Mesodermal cell (in vitro differentiated cells): Measurements from ENCODE around the gene ZNF778.

Source experiments
- H3K27ac ChIP-seq: 2 replicates; pipeline ENCODE4 v1.7.0; 2013; ENCODE audit warnings: mild to moderate bottlenecking, low read depth, low read length, moderate library complexity; ENCODE audit not compliant: severe bottlenecking
- H3K36me3 ChIP-seq: 2 replicates; pipeline ENCODE4 v1.7.1; 2013; ENCODE audit warnings: mild to moderate bottlenecking, low read length, moderate library complexity; ENCODE audit not compliant: control insufficient read depth, insufficient read depth
- H3K4me1 ChIP-seq: one replicate; pipeline ENCODE4 v1.7.1; 2013; ENCODE audit warnings: mild to moderate bottlenecking, low read length; ENCODE audit not compliant: insufficient read depth, control insufficient read depth, poor library complexity, severe bottlenecking
- H3K4me3 ChIP-seq: 2 replicates; pipeline ENCODE4 v1.7.0; 2013; ENCODE audit warnings: low read length, control low read depth, mild to moderate bottlenecking; ENCODE audit not compliant: insufficient read depth, poor library complexity, severe bottlenecking; ENCODE audit errors: extremely low read depth
- H3K9me3 ChIP-seq: 2 replicates; pipeline ENCODE4 v1.7.1; 2013; ENCODE audit warnings: mild to moderate bottlenecking, low read length, moderate library complexity; ENCODE audit not compliant: control insufficient read depth
- WGBS, 2 experiments: methylation state at CpG; one replicate each; pipeline ENCODE4 v1.1.5; 2013; ENCODE audit warnings: missing lambda C conversion rate in 2 of 2; ENCODE audit not compliant: insufficient coverage in 2 of 2; 5-methylcytosine and 5-hydroxymethylcytosine counted together

Gene ZNF778

DNA sequence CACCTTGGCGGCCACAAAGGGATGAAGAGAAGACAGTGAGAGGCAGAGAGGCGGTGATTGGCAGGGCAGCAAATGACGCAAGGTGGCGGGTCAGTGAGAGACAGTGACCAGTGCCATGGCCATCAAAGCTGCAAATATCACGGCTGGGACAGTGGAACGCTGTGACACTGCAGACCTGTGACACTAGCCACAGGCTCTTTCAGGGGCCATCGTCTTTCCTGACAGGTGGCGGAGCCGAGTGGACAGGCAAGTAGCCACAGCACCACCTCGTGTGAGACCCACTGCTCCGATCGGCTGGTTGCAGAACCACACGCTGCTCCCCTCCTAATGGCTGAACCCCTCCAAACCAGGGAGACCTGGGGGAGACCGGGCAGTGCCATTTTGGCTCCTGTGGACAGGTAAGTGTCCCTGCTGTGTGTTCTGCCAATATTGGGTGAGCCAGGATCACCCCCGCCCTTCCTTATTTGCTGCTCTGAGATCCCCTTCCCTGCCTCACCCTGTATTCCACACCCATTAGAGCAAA lies 7.9 kb upstream of the ZNF778 start:
- WGBS, 2 experiments, result 62 to 68% methylated on average over 14 of the region's 15 CpGs

DNA sequence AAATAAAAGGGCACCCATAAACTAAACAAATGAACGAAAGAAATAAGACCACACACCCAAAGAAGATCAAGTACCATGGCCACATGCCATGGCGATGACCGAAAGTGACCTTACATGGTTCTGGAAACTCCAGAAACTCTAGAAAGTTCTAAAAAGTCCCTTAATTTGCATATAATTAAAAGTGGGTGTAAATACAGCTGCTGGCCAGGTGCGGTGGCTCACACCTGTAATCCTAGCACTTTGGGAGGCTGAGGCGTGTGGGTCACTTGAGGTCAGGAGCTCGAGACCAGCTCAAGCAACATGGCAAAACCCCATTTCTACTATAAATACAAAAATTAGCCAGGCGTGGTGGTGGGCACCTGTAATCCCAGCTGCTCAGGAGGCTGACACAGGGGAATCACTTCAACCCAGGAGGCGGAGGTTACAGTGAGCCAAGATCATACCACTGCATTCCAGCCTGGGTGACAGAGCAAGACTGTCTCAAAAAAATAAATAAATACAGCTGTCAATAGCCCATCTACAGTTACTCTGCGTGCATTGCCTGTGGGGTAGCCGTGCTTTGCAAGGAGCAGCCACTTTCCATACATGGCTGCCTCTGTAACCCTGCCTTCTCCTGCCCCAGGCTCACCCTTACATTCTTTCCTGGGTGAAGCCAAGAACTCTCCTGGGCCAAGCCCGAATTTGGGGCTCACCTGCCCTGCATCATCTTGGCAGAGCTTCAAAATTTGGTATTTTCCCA lies 7.2 kb upstream of the ZNF778 start:
- Histone ChIP-seq H3K4me3 (no peak overlapping the region), H3K27ac (no peak overlapping the region), H3K4me1 (no peaks in the 10 kb centered on the region), H3K9me3 (no peaks in the 10 kb centered on the region), H3K36me3 (no peaks in the 10 kb centered on the region)
- WGBS, 2 experiments, result 75 to 89% methylated on average over 6 to 8 of the region's 11 CpGs

More for the DNA sequence above, 7.9 kb upstream of the ZNF778 start:
- no peaks in the 10 kb centered on the region for H3K9me3 ChIP-seq
- H3K4me1 ChIP-seq, result no peaks in the 10 kb centered on the region
- no peak overlapping the region for H3K27ac ChIP-seq
- H3K36me3 ChIP-seq, result no peaks in the 10 kb centered on the region
- no peak overlapping the region for H3K4me3 ChIP-seq

DNA sequence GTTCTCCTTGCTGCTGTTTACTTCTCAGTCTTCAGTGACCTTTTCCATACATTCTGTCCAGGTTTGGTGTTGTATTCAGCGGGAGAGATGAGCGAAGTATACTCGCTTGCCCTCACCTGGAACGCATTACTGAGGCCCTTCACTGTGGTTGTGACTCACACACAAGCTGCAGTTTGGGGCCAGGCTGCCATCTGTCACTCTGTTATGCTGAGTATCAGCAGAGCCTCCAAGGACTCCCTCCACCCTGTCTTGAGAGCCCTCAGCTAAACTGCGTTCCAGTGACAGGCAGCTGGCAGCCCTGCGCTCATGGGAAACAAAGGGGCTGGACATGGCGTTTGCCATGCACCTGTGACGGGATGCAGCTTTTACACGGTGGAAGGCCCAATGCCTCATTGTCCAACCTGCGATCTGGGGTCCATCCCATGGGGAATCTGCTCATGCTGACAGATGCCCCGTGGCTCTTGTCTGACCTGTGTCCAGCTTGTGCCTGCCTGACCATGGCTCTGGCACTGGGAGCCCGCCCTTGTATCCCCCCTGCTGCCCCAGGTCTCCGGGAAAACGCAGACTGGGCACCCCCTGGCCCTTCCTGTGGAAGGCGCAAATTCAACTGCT lies 6.5 kb upstream of the ZNF778 start:
- Histone ChIP-seq H3K36me3 (no peaks in the 10 kb centered on the region), H3K27ac (no peak overlapping the region)
- 69 to 71% methylated on average over 13 to 15 of the region's 15 CpGs for WGBS, 2 experiments

DNA sequence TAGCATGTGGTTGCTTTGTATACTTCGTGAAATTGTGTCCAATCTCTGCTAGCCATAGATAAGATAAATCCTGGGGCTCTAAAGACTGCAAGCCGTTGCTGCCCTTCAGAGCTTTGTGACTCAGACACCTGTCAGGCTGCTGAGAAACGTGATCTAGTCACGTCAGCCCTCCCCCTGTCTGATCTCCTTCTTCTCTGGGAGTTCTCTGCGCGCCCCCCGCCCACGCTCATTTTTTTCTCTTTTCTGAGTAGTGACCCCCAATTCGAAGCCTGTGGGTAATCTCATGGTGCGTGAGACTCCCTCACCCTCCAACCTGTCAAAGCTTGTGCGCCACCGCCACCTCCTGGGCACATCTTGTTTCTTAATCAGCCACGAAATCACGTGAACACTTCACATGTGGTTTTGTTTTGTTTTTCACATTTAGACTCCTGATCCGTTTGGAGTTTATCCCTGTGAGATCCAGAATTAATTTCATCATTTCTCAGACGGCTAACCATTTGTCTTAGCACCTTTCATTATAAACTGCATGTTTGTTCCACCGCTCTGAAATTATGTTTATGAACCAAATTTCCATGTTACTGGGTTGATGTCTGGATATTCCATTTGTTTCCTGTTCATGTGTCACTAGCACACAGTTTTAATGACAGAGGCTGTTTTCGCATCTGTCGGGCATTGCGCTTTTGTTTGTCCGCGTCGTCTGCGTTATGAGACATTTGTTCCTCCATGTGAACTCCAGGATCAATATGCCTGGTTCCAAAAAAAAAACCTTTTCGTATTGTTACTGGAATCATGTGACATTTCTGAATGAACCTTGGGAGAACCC lies 977 bp upstream of the ZNF778 start:
- WGBS, 2 experiments, result 12 to 15% methylated on average over 19 to 20 of the region's 25 CpGs
- peak overlapping the region; percentile 78 for H3K4me3 ChIP-seq
- no peaks in the 10 kb centered on the region for H3K9me3 ChIP-seq
- H3K4me1 ChIP-seq, result no peaks in the 10 kb centered on the region
- H3K36me3 ChIP-seq, result peaks cover 25% of the 10 kb centered on the region
- peak overlapping the region; percentile 63 for H3K27ac ChIP-seq

More for the DNA sequence above, 6.5 kb upstream of the ZNF778 start:
- Histone ChIP-seq H3K4me3 (no peak overlapping the region), H3K9me3 (no peaks in the 10 kb centered on the region), H3K4me1 (no peaks in the 10 kb centered on the region)

DNA sequence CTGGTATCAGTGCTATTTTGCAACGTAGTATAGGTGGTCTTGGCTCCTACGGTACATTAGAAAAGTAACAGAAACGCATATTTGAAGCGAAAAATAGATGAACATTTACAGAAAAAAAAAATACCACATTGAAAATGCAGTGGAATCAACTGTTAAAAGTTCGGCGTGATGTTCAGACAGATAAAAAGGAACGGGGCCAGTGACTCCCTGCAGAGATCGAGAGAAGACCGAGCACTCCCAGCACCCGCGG lies 440 bp upstream of the ZNF778 start:
- H3K9me3 ChIP-seq, result no peaks in the 10 kb centered on the region
- peak overlapping the region; percentile 63 for H3K27ac ChIP-seq
- WGBS, 2 experiments, result 1 to 6% methylated on average over 9 to 10 of the region's 11 CpGs

DNA sequence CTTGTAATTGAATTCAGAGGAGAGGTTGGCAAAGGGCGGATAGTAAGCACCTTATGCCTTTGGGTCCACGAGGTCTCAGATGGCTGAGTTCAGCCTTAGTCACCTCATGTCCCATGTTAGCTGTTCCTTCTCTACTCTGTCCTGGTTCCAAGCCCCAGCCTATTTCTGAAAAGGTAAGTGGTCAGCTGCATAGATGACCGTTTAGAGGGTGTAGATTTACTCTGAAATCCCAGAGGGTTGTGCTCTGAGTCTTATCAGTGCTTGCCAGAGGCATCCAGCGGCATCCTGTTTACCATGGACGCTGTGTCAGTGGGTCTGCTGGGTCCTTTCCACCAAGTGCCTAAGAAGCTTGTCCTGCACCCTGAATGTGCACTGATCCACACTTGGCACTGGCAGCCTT lies 1.9 kb downstream of the ZNF778 start:
- no peaks in the 10 kb centered on the region for H3K4me1 ChIP-seq
- WGBS, 2 experiments, result 71 to 75% methylated on average over 5 of the region's 5 CpGs
- H3K36me3 ChIP-seq, result peaks cover 51% of the 10 kb centered on the region
- peak overlapping the region; percentile 23 for H3K27ac ChIP-seq
- no peaks in the 10 kb centered on the region for H3K9me3 ChIP-seq
- no peak overlapping the region for H3K4me3 ChIP-seq

More for the DNA sequence above, 440 bp upstream of the ZNF778 start:
- no peaks in the 10 kb centered on the region for H3K4me1 ChIP-seq
- H3K36me3 ChIP-seq, result peaks cover 30% of the 10 kb centered on the region
- H3K4me3 ChIP-seq, result peak overlapping the region; percentile 78

DNA sequence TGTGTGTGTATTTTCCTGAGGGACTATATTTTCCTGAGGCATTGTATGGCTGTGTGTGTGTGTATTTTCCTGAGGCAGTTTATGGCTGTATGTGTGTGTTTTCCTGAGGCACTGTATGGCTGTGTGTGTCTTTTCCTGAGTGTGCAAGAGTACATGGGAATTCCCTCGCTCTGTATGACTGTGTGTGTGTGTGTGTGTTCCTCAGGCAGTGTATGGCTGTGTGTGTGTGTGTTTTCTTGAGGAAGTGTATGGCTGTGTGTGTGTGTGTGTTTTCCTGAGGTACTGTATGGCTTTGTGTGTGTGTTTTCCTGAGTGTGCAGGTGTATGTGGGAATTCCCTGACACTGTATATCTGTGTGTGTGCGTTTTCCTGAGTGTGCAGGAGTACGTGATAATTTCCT lies 4.1 kb downstream of the ZNF778 start:
- H3K9me3 ChIP-seq, result peaks cover under 1% of the 10 kb centered on the region
- H3K36me3 ChIP-seq, result peaks cover 73% of the 10 kb centered on the region
- no peak overlapping the region for H3K4me3 ChIP-seq
- no peaks in the 10 kb centered on the region for H3K4me1 ChIP-seq
- WGBS, 2 experiments, result 94% methylated on average over 3 of the region's 3 CpGs
- H3K27ac ChIP-seq, result no peak overlapping the region

DNA sequence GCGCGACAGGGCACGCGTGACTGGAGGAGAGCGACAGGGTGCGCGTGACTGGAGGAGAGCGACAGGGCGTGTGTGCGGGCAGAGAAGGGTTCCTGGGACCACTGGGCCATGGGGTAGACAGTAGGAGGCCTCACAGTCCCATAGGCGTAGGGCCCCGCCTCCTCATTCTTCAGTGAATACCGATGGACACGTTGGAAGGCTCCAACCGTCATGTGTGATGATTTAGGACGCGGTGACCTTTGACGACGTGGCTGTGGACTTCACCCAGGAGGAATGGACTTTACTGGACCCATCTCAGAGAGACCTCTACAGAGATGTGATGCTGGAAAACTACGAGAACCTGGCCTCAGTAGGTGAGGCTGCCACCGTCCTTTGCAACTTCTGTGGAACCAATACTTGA lies 5.4 kb downstream of the ZNF778 start:
- Histone ChIP-seq H3K4me3 (no peak overlapping the region), H3K9me3 (peaks cover 13% of the 10 kb centered on the region), H3K27ac (no peak overlapping the region), H3K36me3 (peaks cover 86% of the 10 kb centered on the region), H3K4me1 (no peaks in the 10 kb centered on the region)
- 97 to 98% methylated on average over 21 of the region's 21 CpGs for WGBS, 2 experiments

DNA sequence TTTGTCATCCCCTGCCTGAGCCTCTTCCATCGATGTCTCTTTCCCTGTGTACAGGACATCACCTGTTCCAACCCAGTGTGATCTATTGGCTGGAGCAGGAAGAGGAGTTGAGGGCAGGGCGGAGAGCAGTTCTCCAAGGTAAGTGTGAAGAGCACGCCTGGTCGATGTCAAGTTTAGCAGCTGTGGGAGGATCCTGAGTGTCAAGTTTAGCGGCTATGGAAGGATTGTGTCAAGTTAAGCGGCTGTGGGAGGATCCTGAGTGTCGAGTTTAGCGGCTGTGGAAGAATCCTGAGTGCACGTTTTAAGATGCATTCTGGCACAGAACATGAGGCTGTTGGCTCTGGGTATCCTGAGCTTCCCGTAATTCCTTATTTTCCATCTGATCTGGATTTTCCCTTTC lies 7.2 kb downstream of the ZNF778 start:
- no peak overlapping the region for H3K27ac ChIP-seq
- peaks cover 13% of the 10 kb centered on the region for H3K9me3 ChIP-seq
- 99 to 100% methylated on average over 6 to 8 of the region's 10 CpGs for WGBS, 2 experiments
- H3K36me3 ChIP-seq, result peaks cover 94% of the 10 kb centered on the region
- H3K4me1 ChIP-seq, result no peaks in the 10 kb centered on the region
- no peak overlapping the region for H3K4me3 ChIP-seq

DNA sequence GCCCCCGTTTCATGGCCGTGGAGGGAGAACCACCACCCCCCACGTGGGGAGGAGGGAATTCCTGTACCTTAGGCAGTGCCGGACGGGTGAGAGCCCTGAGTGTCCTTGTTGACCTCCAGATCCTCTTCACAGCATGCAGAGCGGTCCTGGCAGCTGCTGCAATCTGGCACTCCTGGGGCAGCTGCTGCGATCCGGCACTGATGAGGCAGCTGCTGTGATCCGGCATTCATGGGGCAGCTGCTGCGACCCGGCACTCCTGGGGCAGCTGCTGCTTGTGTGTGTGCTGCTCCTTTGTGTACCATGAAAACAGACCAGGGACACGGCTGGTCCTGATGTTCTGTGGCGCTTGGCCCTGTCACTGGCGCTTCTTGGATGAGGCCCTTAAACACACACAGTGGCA lies 12.8 kb downstream of the ZNF778 start:
- Histone ChIP-seq H3K9me3 (peaks cover 13% of the 10 kb centered on the region), H3K4me3 (no peak overlapping the region), H3K4me1 (no peaks in the 10 kb centered on the region), H3K27ac (no peak overlapping the region), H3K36me3 (peaks cover 92% of the 10 kb centered on the region)
- 94 to 95% methylated on average over 11 to 14 of the region's 14 CpGs for WGBS, 2 experiments
